ENCODE data around the gene NHLRC1.

NHLRC1 gene

DNA sequence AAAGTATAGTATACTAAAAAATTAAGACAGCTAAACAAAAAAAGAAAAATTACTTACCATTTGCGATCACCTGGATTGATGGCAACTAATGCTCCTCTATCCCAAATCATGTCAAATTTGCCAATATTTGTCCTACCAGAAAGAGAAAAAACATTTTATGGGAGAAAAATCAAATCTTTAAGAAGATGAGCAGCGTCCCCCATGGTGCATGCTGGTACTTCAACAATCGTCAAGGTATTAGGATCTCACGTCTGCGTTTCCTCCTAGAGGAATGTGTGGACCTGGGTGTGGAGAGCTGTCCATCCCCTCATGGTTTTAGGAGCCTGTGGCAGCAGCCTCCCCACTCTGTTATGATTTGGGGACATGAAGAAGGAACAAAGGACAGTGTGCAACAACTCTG is 16.4 kb upstream of the NHLRC1 start:
- FAIRE-seq = no peak

GRCh38 chr6:18136260-18136659 is 13.8 kb upstream of the NHLRC1 start:
- FAIRE-seq = no peak

GRCh38 chr6:18135171-18135570 is 12.7 kb upstream of the NHLRC1 start:
- FAIRE-seq = no peak

DNA sequence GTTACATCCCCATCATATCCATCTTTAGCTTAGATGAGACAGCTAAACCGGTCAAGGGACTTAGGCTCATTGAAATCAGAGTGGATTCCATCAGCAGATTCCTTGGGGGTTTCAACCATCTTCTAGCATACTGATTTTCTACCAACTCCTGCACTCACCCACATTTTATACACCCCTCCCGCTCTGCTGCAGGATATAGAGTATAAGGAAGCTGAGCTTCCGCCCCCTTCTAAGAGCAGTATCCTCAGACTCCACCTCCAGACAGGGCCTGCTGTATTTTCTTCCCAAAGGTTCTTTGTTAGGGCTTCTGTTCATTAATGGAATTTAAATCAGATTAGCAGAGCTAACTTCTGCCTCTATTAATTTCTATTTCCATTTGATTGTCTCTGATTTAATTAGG is 9.9 kb upstream of the NHLRC1 start:
- no peak for FAIRE-seq

GRCh38 chr6:18126121-18126520 is 3.6 kb upstream of the NHLRC1 start:
- no peak for FAIRE-seq

GRCh38 chr6:18121580-18122127 is 823 bp downstream of the NHLRC1 start:
- FAIRE-seq = no peak

GRCh38 chr6:18119236-18119635 is 3.2 kb downstream of the NHLRC1 start:
- FAIRE-seq = no peak

DNA sequence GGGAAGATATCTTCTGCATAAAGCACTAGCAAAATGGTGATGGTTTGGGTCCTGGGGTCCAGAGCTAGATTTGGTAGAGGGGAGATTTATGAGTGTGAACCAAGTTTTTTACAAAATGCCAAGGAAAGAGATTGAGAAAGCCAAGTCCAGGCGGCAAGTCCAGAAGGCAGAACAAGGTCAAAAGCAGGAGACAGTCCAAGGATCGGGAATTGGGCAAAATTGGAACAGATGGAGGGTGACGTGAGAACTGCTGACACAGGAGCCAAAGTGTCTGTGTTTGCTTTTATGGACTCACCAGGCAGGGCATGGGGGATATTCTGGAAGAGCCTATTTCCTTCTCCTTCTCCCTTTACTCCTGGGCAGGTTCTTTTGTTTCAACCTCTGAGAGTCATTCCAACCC is 4.1 kb downstream of the NHLRC1 start:
- no peak for FAIRE-seq

- no peak for FAIRE-seq
Observed at GRCh38 chr6:18117136-18117535, 5.3 kb downstream of the NHLRC1 start.

- no peak for FAIRE-seq
Observed at GRCh38 chr6:18115356-18115755, 7.1 kb downstream of the NHLRC1 start.

DNA sequence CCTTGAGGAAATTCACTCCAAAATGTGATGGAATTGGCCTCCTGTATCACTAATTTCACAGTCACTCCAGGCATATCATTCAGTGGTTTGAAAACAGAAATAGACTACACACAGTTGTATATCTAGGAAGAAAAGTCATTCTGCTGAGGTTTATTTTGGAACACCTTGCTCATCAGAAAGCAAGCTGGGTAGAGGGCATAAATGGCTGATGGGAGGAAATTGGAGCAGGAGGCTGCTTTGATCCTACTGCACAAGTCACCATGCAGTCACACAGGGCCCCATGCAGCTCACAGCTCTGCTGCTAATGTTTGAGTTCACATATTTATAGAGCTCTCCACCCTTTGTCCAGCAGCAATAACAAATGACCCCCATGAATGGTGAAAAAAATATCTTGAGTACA is 12.3 kb downstream of the NHLRC1 start:
- no peak for FAIRE-seq

DNA sequence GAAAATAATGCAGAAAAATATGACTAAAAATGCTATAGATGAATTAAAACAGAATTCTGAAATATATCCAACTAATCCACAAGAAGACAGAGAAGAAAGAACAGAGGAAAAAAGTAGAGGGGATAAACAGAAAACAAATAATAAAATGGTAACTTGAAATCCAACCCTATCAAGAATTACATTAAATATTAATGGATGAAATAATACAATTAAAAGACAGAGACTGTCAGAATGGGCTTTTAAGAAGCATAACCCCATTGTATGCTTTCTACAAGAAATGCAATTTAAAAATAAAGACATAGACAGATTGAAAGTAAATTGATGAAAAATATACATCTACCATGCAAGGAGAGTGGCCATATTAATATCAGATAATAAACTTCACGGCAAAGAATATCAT is 15.4 kb downstream of the NHLRC1 start:
- FAIRE-seq = no peak

GRCh38 chr6:18102783-18103509 is 19.5 kb downstream of the NHLRC1 start:
- no peak for FAIRE-seq

GRCh38 chr6:18101873-18102272 is 20.6 kb downstream of the NHLRC1 start:
- no peak for FAIRE-seq

GRCh38 chr6:18101271-18101670 is 21.2 kb downstream of the NHLRC1 start:
- no peak for FAIRE-seq

- FAIRE-seq = no peak
Observed at GRCh38 chr6:18100296-18100695, 22.2 kb downstream of the NHLRC1 start.

GRCh38 chr6:18099511-18099910 is 23.0 kb downstream of the NHLRC1 start:
- FAIRE-seq = no peak

DNA sequence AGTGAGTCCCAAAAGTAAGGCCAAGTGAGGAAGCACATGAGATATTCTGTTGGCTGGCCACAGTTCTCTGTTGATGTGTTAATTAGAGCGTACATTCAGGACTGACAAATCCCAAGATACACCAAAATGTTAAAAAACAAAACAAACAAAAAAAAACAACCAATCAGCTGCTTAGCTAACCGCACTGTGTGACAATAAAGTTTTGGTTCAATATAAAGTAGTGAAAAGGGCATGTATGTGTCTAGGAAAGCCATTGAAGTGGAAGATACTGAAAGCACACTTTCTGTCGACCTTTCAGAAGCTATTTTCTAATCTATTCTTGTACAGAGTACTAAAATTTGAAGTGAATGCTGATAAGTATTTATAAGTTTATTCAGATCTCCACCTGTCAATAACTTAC is 26.1 kb downstream of the NHLRC1 start:
- no peak for FAIRE-seq

GRCh38 chr6:18091382-18091781 is 31.1 kb downstream of the NHLRC1 start:
- no peak for FAIRE-seq

- no peak for FAIRE-seq
Observed at GRCh38 chr6:18090349-18090786, 32.1 kb downstream of the NHLRC1 start.

DNA sequence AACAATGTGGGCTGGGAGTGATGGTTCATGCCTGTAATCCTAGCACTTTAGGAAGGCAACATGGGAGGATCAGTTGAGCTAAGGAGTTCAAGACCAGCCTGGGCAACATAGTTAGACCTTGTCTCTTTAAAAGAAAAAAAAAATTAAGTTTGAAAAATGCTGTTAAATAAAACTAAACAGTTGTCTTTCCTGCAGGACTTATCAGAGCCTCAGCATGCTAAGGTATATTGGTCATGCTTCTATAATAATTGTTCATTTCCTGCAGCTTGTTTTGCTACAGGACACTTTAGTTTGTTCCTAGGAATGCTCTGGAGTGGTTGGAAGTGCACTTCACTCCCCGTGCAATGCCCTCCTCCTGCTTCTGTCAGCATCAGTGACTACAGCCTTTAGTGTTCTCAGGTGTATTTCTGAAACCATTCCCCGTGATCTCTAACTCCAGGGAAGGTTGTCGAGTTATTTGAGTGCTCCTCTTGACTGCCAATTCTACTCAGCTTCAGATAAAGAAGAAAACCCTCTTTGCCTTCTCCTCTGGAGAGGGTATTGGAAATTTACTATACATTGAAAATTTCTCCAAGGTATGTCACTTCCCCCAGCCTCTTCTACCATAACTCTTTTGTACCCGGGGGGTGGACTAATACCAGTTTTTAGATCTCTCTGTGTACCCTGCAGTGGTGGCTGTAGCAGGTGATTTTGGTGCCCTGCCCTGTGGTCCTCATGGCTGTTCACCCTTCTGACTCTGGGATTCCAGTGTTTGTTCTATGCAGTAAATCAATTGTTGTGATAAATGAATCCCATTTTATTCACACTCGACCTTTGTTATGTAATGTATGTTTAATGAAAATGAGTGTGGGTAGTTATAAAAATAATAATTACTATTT is 33.8 kb downstream of the NHLRC1 start:
- no peak for FAIRE-seq

DNA sequence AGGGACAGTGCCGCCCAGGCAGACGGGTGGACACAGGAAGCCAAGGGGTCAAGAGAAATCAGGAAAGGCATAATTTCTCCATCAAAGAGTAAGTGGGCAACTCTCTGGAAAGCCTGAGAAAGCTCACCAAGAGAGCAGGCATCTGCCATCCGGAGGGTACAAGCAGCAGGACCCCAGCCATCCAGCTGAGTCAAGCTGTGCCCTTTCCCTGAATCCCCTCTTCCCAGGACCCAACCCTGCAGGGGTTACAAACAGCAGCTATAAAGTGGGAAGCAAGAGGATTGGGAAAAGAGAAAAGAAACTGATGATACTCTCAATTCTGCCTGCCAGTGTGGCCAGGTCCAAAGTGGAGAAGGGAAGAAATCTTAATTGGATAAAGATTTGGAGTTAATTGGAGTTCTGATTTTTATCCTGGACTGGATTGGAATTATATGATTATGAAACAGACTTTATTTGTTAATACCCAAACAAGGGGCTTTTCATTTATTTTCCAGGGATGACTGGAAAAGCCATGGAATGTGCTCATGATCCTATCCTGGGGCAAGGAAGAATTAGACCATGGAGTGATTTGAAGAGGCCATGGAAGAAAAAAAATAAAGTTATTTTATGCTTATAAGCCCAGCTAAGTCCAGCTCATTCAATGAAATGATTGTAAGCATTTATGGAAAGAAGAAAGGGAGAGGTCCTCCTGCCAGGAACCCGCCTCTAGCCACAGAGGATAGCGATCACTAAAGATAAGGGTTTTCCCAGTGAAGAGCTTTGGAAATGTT is 34.9 kb downstream of the NHLRC1 start:
- FAIRE-seq = no peak

GRCh38 chr6:18081025-18081668 is 41.3 kb downstream of the NHLRC1 start:
- no peak for FAIRE-seq
